Common myeloid progenitor, CD34-positive (primary cell): ENCODE measurements around the gene TNFRSF19.

Experiments used
- CTCF ChIA-PET: fragments of 350-600 bp; sonication (Branson Sonifier 250); formaldehyde crosslinking; loops from one replicate; lab custom pipeline; 2021; ENCODE audit warnings: antibody characterized with exemption; lab: Charles Lee
- POLR2A ChIA-PET: fragments of 350-600 bp; sonication (Branson Sonifier 250); formaldehyde crosslinking; loops from one replicate; lab custom pipeline; 2021; ENCODE audit warnings: antibody characterized with exemption; lab: Charles Lee
- DNase-seq, 3 donors: peaks; one replicate each; pipeline versions ENCODE4 v3.0.0 to v3.0.0-alpha.2; 2013
- H3K27ac ChIP-seq, 2 experiments: 1 replicate in 1 of 2; 2 replicates in 1 of 2; pipeline ENCODE4 v1.7.0; 2013; ENCODE audit warnings: inconsistent platforms in 2 of 2, low read length in 2 of 2, mild to moderate bottlenecking in 2 of 2, low read depth in 1 of 2, moderate library complexity in 1 of 2; ENCODE audit not compliant: severe bottlenecking in 2 of 2, insufficient read depth in 1 of 2, poor library complexity in 1 of 2
- H3K27me3 ChIP-seq, 5 experiments: replicated peaks in 2 of 5; 1 replicate in 3 of 5; 2 replicates in 2 of 5; pipeline versions ENCODE4 v1.6.1 to v1.7.0; 2013; ENCODE audit warnings: low read length in 4 of 5, mild to moderate bottlenecking in 2 of 5, moderate library complexity in 2 of 5, inconsistent platforms in 1 of 5; ENCODE audit not compliant: insufficient read depth in 5 of 5, control insufficient read depth in 4 of 5
- H3K36me3 ChIP-seq, 4 experiments: 1 replicate in 2 of 4; 2 replicates in 2 of 4; pipeline versions ENCODE4 v1.6.1 to v1.7.0; 2013; ENCODE audit warnings: low read length in 3 of 4, control low read depth in 1 of 4, mild to moderate bottlenecking in 1 of 4; ENCODE audit not compliant: control insufficient read depth in 4 of 4, insufficient read depth in 4 of 4
- H3K4me1 ChIP-seq, 4 experiments: 1 replicate in 3 of 4; 2 replicates in 1 of 4; pipeline versions ENCODE4 v1.6.1 to v1.7.1; 2013; ENCODE audit warnings: low read length in 3 of 4, mild to moderate bottlenecking in 3 of 4, control low read depth in 1 of 4, inconsistent platforms in 1 of 4, moderate library complexity in 1 of 4; ENCODE audit not compliant: control insufficient read depth in 4 of 4, insufficient read depth in 4 of 4; ENCODE audit errors: control extremely low read depth in 1 of 4
- H3K4me3 ChIP-seq, 7 experiments: 1 replicate in 4 of 7; 2 replicates in 3 of 7; pipeline versions ENCODE4 v1.5.1 to v1.7.0; 2013; ENCODE audit warnings: mild to moderate bottlenecking in 7 of 7, low read length in 6 of 7, moderate library complexity in 6 of 7, inconsistent platforms in 2 of 7, low read depth in 2 of 7, control low read depth in 1 of 7; ENCODE audit not compliant: insufficient read depth in 4 of 7, control insufficient read depth in 1 of 7; ENCODE audit errors: extremely low read depth in 1 of 7
- H3K9me3 ChIP-seq, 5 experiments: 1 replicate in 4 of 5; 2 replicates in 1 of 5; pipeline versions ENCODE4 v1.6.1 to v1.7.1; 2013; ENCODE audit warnings: low read length in 4 of 5, mild to moderate bottlenecking in 2 of 5, inconsistent platforms in 1 of 5, low read depth in 1 of 5, moderate library complexity in 1 of 5; ENCODE audit not compliant: control insufficient read depth in 4 of 5, insufficient read depth in 2 of 5; ENCODE audit errors: control extremely low read depth in 1 of 5
- WGBS: methylation state at CpG from one replicate; pipeline ENCODE4 v1.1.5; 2013; ENCODE audit not compliant: insufficient coverage; 5-methylcytosine and 5-hydroxymethylcytosine counted together

The TNFRSF19 gene

GRCh38 chr13:23578411-23579071, 8.3 kb downstream of the TNFRSF19 start:
- POLR2A ChIA-PET: no interaction called here
- H3K27me3 ChIP-seq: peaks cover 11 to 34% (median 16%) of the 10 kb centered on the region in 5 experiments
- peak; percentile 62 to 73 (median 66) for DNase-seq
- H3K4me1 ChIP-seq: peaks cover 0 to 16% (median 15%) of the 10 kb centered on the region in 4 experiments
- H3K9me3 ChIP-seq: no peaks in the 10 kb centered on the region
- no peak overlapping the region for H3K27ac ChIP-seq
- H3K36me3 ChIP-seq: no peaks in the 10 kb centered on the region
- H3K4me3 ChIP-seq: peak overlapping the region; percentile 34 to 87 (median 76)
- WGBS: 5% methylated on average over 40 of the region's 42 CpGs
- CTCF ChIA-PET: interaction anchor here (0.7 to 1.3 kb wide), 2 partner anchors 12 to 290 kb away, joined by 3 to 4 read pairs; no protein-coding TSS in a partner anchor

GRCh38 chr13:23579072-23579895, 9.1 kb downstream of the TNFRSF19 start:
- peak overlapping the region; percentile 51 to 87 (median 76) for H3K4me3 ChIP-seq
- H3K36me3 ChIP-seq: no peaks in the 10 kb centered on the region
- no peak overlapping the region for H3K27ac ChIP-seq
- ChIA-PET CTCF (interaction anchor here (0.7 kb wide), 1 partner anchor 290 kb away, joined by 3 read pairs; no protein-coding TSS in a partner anchor), POLR2A (no interaction called here)
- H3K9me3 ChIP-seq: no peaks in the 10 kb centered on the region
- under 1% methylated on average over 71 of the region's 82 CpGs for WGBS
- peaks cover 0 to 16% (median 15%) of the 10 kb centered on the region in 4 experiments for H3K4me1 ChIP-seq
- H3K27me3 ChIP-seq: peaks cover 11 to 34% (median 16%) of the 10 kb centered on the region in 5 experiments
- peak; percentile 77 to 89 (median 88) for DNase-seq

GRCh38 chr13:23579896-23580683, 9.9 kb downstream of the TNFRSF19 start:
- ChIA-PET POLR2A (no interaction called here), CTCF (no interaction called here)
- peaks cover 9 to 34% (median 13%) of the 10 kb centered on the region in 5 experiments for H3K27me3 ChIP-seq
- peak overlapping the region; percentile 51 to 87 (median 76) for H3K4me3 ChIP-seq
- H3K4me1 ChIP-seq: peaks cover 0 to 16% (median 15%) of the 10 kb centered on the region in 4 experiments
- no peaks in the 10 kb centered on the region for H3K36me3 ChIP-seq
- peak in 2 of 3 donors; percentile 19 to 30 for DNase-seq
- H3K9me3 ChIP-seq: no peaks in the 10 kb centered on the region
- WGBS: 2% methylated on average over 14 of the region's 22 CpGs
- H3K27ac ChIP-seq: no peak overlapping the region

- Histone ChIP-seq H3K4me3 (no peak overlapping the region), H3K4me1 (peaks cover 0 to 16% (median 15%) of the 10 kb centered on the region in 4 experiments), H3K27ac (no peak overlapping the region), H3K27me3 (peaks cover 9 to 34% (median 13%) of the 10 kb centered on the region in 5 experiments), H3K36me3 (no peaks in the 10 kb centered on the region), H3K9me3 (no peaks in the 10 kb centered on the region)
- DNase-seq: no peak
- CTCF ChIA-PET: no interaction called here
- 100% methylated on average over 1 of the region's 1 CpG for WGBS
- POLR2A ChIA-PET: no interaction called here
These were observed 10.5 kb downstream of the TNFRSF19 start for GRCh38 chr13:23580684-23581060.

GRCh38 chr13:23583491-23583890, 13.3 kb downstream of the TNFRSF19 start:
- H3K4me1 ChIP-seq: peaks cover 0 to 14% (median 12%) of the 10 kb centered on the region in 4 experiments
- H3K4me3 ChIP-seq: no peak overlapping the region
- ChIA-PET POLR2A (no interaction called here), CTCF (no interaction called here)
- no peaks in the 10 kb centered on the region for H3K9me3 ChIP-seq
- H3K27ac ChIP-seq: no peak overlapping the region
- H3K27me3 ChIP-seq: peaks cover 7 to 45% (median 18%) of the 10 kb centered on the region in 5 experiments
- no peak for DNase-seq
- no peaks in the 10 kb centered on the region for H3K36me3 ChIP-seq

GRCh38 chr13:23584275-23584674, 14.1 kb downstream of the TNFRSF19 start:
- H3K36me3 ChIP-seq: no peaks in the 10 kb centered on the region
- CTCF ChIA-PET: no interaction called here
- peaks cover 0 to 9% (median 7%) of the 10 kb centered on the region in 4 experiments for H3K4me1 ChIP-seq
- no peak for DNase-seq
- POLR2A ChIA-PET: no interaction called here
- WGBS: no CpG with 5 or more reads among the region's 2 CpGs
- H3K4me3 ChIP-seq: no peak overlapping the region
- peaks cover 7 to 52% (median 18%) of the 10 kb centered on the region in 5 experiments for H3K27me3 ChIP-seq
- no peaks in the 10 kb centered on the region for H3K9me3 ChIP-seq
- no peak overlapping the region for H3K27ac ChIP-seq
